ENCODE measurements around the gene CALB2. TPM values are rescaled to one million over a fixed set of nuclear protein-coding genes. Genes with fewer than 3 reads are reported as not detected.

Gene CALB2
- total and polyA plus RNA-seq, 8 donors = 0.35 to 0.60 TPM; not detected in 6

GRCh38 chr16:71426880-71427615 is 68.5 kb downstream of the CALB2 start:
- intact Hi-C loops (cut with DNase I) = no loop called here

GRCh38 chr16:71428385-71428784 is 69.9 kb downstream of the CALB2 start:
- DNase-seq = no peak
- TF ChIP-seq CTCF (IDR thresholded peaks at IDR 0.05) = no peak
- ATAC-seq = no peak

More at GRCh38 chr16:71426880-71427615, 68.5 kb downstream of the CALB2 start:
- H3K4me1 ChIP-seq = no peaks in the 10 kb centered on the region
- no peak overlapping the region for H3K4me3 ChIP-seq
- DNase-seq (no peak), ATAC-seq (no peak)
- H3K36me3 ChIP-seq = no peaks in the 10 kb centered on the region
- no peak for TF ChIP-seq CTCF (IDR thresholded peaks at IDR 0.05)
- H3K27ac ChIP-seq = no peak overlapping the region
- H3K9me3 ChIP-seq = no peaks in the 10 kb centered on the region
- H3K27me3 ChIP-seq = peaks cover 13 to 67% of the 10 kb centered on the region in 2 donors

GRCh38 chr16:71428883-71429282 is 70.4 kb downstream of the CALB2 start:
- TF ChIP-seq CTCF (IDR thresholded peaks at IDR 0.05) = no peak
- H3K36me3 ChIP-seq = no peaks in the 10 kb centered on the region
- H3K27ac ChIP-seq = no peak overlapping the region
- no peak for DNase-seq
- H3K4me1 ChIP-seq = no peaks in the 10 kb centered on the region
- no peaks in the 10 kb centered on the region for H3K9me3 ChIP-seq
- H3K4me3 ChIP-seq = no peak overlapping the region
- intact Hi-C loops (cut with DNase I) = no loop called here
- peaks cover 13 to 54% of the 10 kb centered on the region in 2 donors for H3K27me3 ChIP-seq
- ATAC-seq = no peak

More at GRCh38 chr16:71428385-71428784, 69.9 kb downstream of the CALB2 start:
- H3K4me1 ChIP-seq = no peaks in the 10 kb centered on the region
- no peaks in the 10 kb centered on the region for H3K9me3 ChIP-seq
- no peak overlapping the region for H3K27ac ChIP-seq
- H3K27me3 ChIP-seq = peaks cover 13 to 59% of the 10 kb centered on the region in 2 donors
- intact Hi-C loops (cut with DNase I) = no loop called here
- no peak overlapping the region for H3K4me3 ChIP-seq
- H3K36me3 ChIP-seq = no peaks in the 10 kb centered on the region

GRCh38 chr16:71429581-71429980 is 71.1 kb downstream of the CALB2 start:
- H3K9me3 ChIP-seq = no peaks in the 10 kb centered on the region
- H3K36me3 ChIP-seq = no peaks in the 10 kb centered on the region
- DNase-seq (no peak), ATAC-seq (no peak)
- no peak overlapping the region for H3K4me3 ChIP-seq
- no peaks in the 10 kb centered on the region for H3K4me1 ChIP-seq
- H3K27ac ChIP-seq = no peak overlapping the region
- H3K27me3 ChIP-seq = peaks cover 13 to 47% of the 10 kb centered on the region in 2 donors
- intact Hi-C loops (cut with DNase I) = no loop called here
- no peak for TF ChIP-seq CTCF (IDR thresholded peaks at IDR 0.05)

- Histone ChIP-seq H3K4me1 (no peaks in the 10 kb centered on the region), H3K27me3 (peaks cover 12 to 36% of the 10 kb centered on the region in 2 donors), H3K9me3 (no peaks in the 10 kb centered on the region), H3K27ac (no peak overlapping the region), H3K4me3 (no peak overlapping the region), H3K36me3 (no peaks in the 10 kb centered on the region)
- intact Hi-C loops (cut with DNase I) = no loop called here
- DNase-seq (no peak), ATAC-seq (no peak)
- no peak for TF ChIP-seq CTCF (IDR thresholded peaks at IDR 0.05)
These were observed 72.2 kb downstream of the CALB2 start for GRCh38 chr16:71430744-71431143.

Data from left lung (tissue), 10 donors.